SHP77 treated with DMSO at 0.1 percent for 48 hours (cell line): ENCODE results near the gene TMEM163.
"Not testable (repeated sequence)": the region's sequence is repeated elsewhere in the genome, so short reads cannot be mapped to it uniquely, and the experiment has no call there.

Source experiments
- DNase-seq: peaks from one replicate; lab custom pipeline; 2025; lab: John Stamatoyannopoulos, UW

The TMEM163 gene

GRCh38 chr2:134581877-134582546 is 136.8 kb downstream of the TMEM163 start:
- no peak for DNase-seq

- DNase-seq = no peak
Observed at GRCh38 chr2:134578316-134578715, 140.5 kb downstream of the TMEM163 start.

DNA sequence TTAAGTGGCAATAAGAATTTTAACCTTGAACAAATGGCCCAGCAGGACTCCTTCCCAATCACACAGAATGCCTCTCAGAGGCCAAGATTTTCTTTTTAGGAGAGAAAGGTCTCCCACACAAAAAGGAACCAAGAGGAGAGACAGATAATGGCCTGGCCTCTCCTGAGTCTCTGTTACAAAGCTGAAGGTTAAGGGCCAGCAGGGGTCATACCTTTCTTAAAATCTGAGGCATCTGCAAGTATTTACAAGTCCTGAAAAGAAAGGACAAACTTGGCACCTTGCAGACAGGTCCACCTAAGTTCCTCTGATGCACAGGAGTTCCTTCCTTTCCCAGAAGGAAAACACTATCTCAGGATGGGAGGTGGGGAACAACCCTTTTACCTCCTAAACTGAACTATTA is 142.3 kb downstream of the TMEM163 start:
- DNase-seq = no peak

DNA sequence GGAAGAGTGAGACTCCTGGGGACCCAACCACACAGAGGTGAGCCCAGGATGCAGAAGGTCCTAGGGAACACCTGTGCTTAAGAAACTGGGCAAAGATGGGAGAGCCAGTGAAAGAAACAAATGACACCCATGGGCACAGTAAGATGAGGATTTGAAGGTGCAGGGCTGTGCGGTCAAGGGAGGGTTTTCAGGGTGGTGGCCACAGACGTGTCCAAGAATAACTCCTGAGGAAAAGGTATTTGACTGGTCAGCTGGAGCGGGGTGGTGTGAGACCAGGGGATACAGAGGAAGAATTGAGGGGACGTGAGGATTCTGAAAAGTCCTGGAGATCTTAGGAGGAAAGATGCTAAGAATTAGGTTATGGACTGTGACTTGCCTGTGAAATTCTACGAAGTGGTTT is 142.9 kb downstream of the TMEM163 start:
- DNase-seq = no peak

GRCh38 chr2:134574611-134575330 is 144.0 kb downstream of the TMEM163 start:
- DNase-seq = peak; percentile 6

GRCh38 chr2:134573724-134574123 is 145.1 kb downstream of the TMEM163 start:
- DNase-seq = no peak

GRCh38 chr2:134573085-134573370 is 145.8 kb downstream of the TMEM163 start:
- no peak for DNase-seq

GRCh38 chr2:134572314-134573084 is 146.3 kb downstream of the TMEM163 start:
- no peak for DNase-seq

DNA sequence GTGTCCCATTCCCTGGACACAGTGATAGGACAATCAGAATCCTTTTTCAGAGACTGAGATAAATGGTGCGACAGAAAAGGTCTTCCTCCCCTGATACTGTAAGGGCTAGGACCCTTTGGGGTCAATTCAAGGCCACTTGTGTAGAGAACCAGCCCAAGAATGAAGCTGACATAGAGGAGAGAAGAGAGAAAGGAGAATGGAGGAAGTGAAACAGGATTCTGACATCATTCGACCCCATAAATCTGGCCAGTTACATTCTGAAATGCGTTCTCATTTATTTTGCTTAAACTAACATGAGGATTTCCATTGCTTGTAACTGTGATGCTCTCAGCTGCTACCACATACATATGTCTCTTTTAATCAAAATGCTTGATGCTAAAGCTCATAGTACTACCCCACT is 148.1 kb downstream of the TMEM163 start:
- DNase-seq = no peak

DNA sequence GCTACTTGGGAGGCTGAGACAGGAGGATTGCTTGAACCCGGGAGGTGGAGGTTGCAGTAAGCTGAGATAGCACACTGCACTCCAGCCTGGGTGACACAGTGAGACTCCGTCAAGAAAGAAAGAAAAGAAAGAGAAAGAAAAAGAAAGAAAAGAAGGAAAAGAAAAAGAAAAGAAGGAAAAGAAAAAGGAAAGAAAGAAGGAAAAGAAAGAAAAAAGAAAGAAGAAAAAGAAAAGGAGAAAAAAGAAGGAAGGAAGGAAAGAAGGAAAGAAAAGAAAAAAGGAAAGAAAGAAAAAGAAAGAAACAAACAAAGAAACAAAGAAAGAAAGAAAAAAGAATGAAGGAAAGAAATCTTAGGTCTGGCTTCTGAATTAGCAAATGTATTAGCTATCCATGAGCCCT is 150.4 kb downstream of the TMEM163 start:
- DNase-seq = no peak

- no peak for DNase-seq
Observed at GRCh38 chr2:134567666-134568065, 151.1 kb downstream of the TMEM163 start.

DNA sequence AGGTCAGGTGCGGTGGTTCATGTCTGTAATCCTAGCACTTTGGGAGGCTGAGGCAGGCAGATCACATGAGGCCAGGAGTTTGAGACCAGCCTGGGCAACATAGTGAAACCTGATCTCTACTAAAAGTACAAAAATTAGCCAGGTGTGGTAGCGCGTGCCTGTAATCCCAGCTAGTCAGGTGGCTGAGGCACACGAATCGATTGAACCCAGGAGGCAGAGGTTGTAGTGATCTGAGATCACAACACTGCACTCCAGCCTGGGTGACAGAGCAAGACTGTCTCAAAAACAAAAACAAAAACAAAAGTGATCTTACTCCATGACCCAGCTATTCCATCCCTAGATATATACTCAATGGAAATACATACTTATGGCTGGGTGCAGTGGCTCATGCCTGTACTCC is 153.8 kb downstream of the TMEM163 start:
- not testable (repeated sequence) for DNase-seq

DNA sequence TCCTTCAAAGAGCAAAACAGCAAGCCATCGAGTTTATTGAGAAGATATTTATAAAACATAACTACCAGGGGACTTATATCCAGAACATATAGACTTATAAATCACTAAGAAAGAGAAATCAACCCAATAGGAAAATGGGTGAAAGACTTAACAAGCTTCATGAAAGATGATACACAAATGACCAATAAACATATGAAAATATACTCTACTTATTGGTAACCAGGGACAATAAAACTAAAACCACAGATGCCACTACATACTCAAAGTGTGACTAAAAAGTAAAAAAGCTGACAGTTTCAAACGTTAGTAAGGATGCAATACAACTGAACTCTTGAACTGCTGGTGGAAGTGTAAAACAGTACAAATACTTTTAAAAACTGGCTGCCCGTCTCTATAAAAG is 154.3 kb downstream of the TMEM163 start:
- no peak for DNase-seq

DNA sequence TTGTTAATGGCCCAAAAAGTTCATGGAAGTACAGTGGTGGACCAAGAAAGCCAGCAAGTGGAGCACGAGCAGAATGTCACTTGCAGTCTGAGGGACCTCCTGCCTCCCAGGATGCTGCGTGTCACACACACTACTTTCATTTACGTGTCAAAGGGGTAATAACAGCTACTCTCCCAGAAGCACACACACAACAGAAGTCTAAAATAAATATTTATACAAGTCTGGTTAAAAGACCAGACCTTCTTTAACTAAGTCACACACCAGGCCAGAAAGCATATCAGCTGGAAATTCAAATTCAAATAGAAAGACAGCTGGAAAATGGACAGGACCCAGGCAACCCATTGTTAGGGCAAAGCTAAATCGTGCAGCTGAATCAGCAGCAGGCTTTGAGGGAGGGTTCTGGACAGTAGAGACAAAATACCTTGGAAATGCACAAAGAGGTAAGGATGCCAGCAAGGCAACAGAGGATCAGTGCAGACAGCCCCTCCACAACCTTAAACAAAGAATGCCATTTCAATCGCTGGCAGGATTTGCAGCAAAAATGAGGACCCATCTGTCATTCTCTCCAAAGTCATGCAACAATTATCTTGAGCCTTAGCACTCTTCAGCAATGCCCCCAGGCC is 160.5 kb downstream of the TMEM163 start:
- DNase-seq = peak; percentile 45

- no peak for DNase-seq
Observed at GRCh38 chr2:134555411-134555810, 163.4 kb downstream of the TMEM163 start.

DNA sequence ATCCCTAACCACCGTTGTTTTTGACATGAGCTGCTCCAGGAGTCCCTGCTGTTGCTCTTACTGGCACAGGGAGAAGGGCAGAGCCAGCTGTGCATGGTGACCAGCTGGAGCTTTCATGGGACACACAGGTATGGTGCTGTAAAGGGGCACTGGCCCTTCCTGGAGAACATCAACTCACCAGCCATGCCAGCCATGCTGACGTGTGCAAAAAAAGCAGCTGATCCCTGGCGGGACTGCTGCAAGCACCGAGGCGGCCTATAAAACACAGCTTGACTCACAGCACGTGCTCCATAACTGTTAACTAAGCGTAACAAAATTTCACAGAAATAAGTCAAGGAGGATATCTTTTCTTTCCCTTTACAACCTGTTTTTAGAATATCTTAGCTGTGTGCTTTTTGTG is 165.1 kb downstream of the TMEM163 start:
- no peak for DNase-seq

DNA sequence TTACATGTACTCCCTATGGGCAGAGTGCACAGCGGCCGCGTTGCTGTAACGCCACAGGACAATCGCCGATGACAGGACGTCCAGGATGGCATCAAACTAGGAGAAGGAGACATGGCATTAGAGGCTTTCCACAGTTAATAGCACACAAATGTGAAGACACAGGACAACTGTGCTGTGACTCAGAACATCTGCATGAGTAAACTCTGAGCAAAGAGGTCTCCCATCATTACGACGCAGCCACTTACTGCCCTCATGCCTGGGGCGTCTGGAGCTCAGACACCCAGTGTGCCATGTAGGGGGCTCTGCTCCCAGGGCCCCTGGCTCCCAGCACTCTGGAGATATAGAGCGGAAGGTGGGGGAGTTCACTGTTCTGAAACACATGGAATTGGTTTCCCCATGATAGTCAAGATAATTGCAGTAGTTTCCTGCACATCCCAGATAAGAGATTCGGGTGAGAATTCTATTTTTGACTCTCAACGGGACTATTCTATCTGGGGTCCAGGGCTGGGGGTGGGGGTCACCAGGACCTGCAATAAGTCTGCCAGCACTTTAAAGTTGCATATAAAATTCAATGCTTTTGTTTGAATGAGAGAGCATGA is 168.1 kb downstream of the TMEM163 start:
- no peak for DNase-seq

DNA sequence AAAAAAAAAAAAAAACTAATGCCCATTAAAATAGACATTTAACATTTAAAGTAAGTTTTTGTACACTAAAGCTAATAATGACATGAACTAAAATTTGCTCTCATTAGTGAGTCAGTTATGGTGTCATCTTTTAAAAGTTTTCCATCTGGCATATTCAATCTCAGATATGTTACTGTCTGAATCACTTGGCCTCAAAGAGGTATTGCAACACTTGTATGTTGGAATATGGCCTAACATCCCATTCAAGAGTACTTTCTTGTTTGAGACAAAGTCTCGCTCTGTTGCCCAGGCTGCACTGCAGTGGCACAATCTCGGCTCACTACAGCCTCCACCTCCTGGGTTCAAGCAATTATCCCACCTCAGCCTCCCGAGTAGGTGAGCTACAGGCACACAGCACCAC is 169.7 kb downstream of the TMEM163 start:
- no peak for DNase-seq

DNA sequence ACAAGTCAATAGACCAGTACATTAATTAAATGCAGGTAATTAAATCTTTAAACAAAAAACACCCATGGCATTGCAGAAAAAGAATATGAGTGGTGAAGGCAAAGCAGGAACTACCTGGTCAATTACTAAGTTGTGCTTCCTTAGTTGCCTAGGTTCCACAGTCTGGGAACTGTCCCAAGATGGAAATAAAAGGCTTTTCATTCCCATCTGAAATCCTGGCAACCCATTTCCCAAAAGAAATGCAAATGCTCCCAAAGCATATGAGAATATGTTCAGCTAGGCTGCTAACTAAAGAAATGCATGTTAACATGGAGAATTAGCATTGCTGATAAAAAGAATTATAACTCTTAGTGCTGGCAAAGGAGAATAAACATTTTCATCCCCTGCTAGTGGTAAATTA is 177.8 kb downstream of the TMEM163 start:
- no peak for DNase-seq

GRCh38 chr2:134539981-134540380 is 178.8 kb downstream of the TMEM163 start:
- peak; percentile 62 for DNase-seq

- no peak for DNase-seq
Observed at GRCh38 chr2:134537702-134538101, 181.1 kb downstream of the TMEM163 start.

DNA sequence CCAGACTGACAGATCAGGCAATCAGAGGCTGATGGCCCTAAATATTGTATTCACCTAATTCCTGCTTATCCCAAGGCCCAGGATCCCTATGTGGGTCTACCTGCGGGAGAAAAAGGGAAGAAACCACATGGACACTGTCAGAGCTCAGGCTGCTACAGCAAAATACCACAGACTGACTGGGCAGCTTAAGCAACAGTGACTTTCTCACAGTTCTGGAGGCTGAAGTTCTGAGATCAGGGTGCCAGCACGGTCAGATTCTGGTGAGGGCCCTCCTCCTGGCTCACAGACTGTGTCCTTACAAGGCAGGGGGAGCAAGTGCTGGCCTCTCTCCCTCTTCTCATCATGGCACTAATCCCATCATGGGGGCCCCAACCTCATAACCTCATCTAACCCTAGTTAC is 181.7 kb downstream of the TMEM163 start:
- no peak for DNase-seq
